Kidney epithelial cell (primary cell): ENCODE results near the gene ENTREP3. TPM values are rescaled to one million over a fixed set of nuclear protein-coding genes. Genes with fewer than 3 reads are reported as not detected.
A peak's percentile ranks its signal among the peaks of the same experiment; 100 is the strongest.
"Not testable (repeated sequence)": the region's sequence is repeated elsewhere in the genome, so short reads cannot be mapped to it uniquely, and the experiment has no call there.

Experiments
- DNase-seq: peaks from one replicate; pipeline ENCODE4 v3.0.0-alpha.2; 2010; ENCODE audit warnings: low read depth
- H3K27me3 ChIP-seq: 2 replicates; pipeline ENCODE4 v1.6.0; 2011; ENCODE audit warnings: low read length; ENCODE audit not compliant: control insufficient read depth, insufficient read depth
- H3K36me3 ChIP-seq: 2 replicates; pipeline ENCODE4 v1.5.1; 2011; ENCODE audit warnings: low read length; ENCODE audit not compliant: control insufficient read depth, insufficient read depth
- H3K4me3 ChIP-seq: 2 replicates; pipeline ENCODE4 v1.5.1; 2011; ENCODE audit warnings: low read depth, mild to moderate bottlenecking, control low read depth, low read length
- total RNA-seq: library from RNA; depleted of rRNA; stranded (reverse); fragments of >200 nt; gene quantifications from 2 replicates; pipeline ENCODE4 v1.2.3, GENCODE V29; 2015
- TF ChIP-seq, protein P1 (sequence below): IDR thresholded peaks from 2 replicates; pipeline ENCODE4 v1.5.1; 2011; ENCODE audit warnings: mild to moderate bottlenecking, moderate library complexity, low read length, control low read depth, inconsistent platforms; ENCODE audit not compliant: insufficient read depth, poor library complexity, severe bottlenecking

ENTREP3 gene
- total RNA-seq, 1 donor from 2014 or later = 13.2 TPM

DNA sequence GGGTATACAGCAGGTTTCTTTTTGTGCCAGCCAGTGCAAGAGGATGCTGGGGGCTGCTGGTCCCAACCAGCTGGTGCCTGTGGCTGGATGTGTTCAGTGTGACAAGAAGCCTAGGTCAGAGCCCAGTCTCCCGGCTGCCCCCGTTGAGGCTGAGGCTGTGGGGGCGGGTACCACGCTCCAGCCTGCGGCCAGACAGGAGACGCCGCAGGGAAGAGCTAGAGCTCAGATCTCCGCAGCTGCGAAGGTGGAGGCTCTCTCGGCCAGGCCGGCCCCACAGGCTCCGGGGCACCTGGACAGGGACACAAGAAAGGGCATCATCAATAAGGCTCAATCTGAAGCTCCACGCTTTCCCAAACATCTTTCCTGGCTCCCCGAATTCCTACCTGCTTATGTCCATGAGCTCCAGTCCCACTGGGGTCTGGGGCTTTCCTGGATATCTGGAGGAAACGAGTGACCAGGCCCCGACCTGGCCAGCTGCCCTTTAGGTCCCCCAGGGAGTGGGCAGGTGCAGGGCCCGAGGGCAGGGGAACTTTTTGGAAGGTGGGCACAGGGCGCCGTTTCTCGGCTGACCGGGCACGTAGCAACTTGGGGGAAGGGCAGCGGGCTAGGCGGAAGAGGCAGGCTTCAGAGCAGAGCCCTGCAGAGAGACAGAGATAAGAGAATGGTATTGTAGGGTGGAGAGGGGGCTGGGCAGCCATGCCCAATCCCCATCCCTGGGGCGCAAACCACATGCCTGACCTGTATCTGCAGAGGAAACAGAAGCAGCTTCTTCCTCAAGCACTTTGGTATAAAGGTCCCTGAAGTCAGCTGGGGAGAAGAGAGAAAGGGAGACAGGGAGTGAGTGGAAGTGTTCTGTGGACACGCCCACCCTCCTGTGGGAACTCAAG, 7.4 kb downstream of the ENTREP3 start:
- Histone ChIP-seq H3K36me3 (no peaks in the 10 kb centered on the region), H3K4me3 (no peak overlapping the region), H3K27me3 (no peaks in the 10 kb centered on the region)
- no peak for DNase-seq
- TF ChIP-seq, protein P1, sequence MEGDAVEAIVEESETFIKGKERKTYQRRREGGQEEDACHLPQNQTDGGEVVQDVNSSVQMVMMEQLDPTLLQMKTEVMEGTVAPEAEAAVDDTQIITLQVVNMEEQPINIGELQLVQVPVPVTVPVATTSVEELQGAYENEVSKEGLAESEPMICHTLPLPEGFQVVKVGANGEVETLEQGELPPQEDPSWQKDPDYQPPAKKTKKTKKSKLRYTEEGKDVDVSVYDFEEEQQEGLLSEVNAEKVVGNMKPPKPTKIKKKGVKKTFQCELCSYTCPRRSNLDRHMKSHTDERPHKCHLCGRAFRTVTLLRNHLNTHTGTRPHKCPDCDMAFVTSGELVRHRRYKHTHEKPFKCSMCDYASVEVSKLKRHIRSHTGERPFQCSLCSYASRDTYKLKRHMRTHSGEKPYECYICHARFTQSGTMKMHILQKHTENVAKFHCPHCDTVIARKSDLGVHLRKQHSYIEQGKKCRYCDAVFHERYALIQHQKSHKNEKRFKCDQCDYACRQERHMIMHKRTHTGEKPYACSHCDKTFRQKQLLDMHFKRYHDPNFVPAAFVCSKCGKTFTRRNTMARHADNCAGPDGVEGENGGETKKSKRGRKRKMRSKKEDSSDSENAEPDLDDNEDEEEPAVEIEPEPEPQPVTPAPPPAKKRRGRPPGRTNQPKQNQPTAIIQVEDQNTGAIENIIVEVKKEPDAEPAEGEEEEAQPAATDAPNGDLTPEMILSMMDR = no peak

DNA sequence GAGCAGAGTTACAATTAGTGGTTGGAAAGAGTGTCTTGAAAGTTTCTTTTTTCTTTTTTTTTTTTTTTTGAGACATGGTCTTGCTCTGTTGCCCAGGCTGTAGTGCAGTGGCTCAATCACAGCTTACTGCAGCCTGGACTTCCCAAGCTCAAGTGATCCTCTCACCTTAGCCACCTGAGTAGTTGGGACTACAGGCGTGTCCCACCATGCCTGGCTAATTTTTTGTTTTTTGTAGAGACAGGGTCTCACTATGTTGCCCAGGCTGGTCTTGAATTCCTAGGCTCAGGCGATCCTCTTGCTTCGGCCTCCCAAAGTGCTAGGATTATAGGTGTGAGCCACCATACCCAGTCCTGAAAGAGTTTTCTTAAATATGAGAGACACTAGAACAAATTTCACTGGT, 8.5 kb downstream of the ENTREP3 start:
- H3K4me3 ChIP-seq, H3K36me3 ChIP-seq, H3K27me3 ChIP-seq, DNase-seq: not testable (repeated sequence)

DNA sequence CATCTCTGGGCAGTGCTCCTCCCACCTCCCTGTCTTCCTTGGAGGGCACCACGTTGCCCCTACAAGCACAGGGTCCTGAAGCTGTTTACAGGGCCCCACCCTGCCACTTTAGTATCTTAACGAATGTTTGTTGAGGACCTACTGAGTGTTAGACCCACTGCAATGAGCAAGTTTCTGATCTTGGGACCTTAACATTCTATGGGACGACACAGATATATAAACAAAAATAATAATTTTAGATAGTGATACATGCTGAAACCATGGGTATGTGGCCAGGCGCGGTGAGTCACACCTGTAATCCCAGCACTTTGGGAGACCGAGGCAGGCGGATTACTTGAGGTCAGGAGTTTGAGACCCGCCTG, 10.1 kb downstream of the ENTREP3 start:
- no peak for DNase-seq
- TF ChIP-seq, protein P1 = no peak
- H3K27me3 ChIP-seq = no peaks in the 10 kb centered on the region
- H3K36me3 ChIP-seq = no peaks in the 10 kb centered on the region
- H3K4me3 ChIP-seq = peak overlapping the region; percentile 56

DNA sequence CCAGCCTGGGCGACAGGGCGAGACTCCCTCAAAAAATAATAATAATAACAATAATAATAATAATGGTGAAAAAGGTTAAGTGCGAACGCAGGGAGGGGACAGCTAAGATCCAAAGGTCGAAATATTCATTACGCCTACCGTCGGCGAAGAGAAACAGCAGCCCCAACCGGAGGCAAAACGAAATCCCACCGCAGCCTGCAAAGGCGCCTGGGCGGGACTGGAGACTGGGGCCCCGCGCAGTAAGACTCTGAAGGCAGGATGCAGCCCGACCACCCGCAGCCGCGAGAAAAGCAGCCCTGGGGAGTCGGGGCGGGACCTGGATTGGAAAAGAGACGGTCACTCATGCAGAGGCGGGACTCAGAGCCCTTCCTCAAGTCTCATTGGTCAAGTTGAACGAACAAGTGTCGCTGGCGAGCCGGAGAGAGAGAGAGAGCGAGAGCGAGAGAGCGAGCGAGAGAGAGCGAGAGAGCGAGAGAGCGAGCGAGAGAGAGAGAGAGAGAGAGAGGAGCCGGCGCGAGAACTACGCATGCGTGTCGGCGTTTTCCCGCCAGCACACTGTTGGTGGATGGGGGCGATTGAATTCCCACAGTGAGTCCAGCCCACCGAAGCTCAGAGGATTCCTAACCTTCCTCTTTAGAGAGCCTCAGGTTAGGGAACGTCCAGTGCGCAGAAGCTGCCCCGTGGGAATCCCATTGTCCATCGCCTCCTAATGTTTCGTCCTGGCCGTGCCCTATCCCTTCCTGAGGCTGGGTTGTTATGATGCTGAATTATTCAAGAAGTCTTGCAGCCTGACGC, 10.7 kb downstream of the ENTREP3 start:
- peak; percentile 97 for DNase-seq
- TF ChIP-seq, protein P1 = no peak
- H3K4me3 ChIP-seq = peak overlapping the region; percentile 56
- no peaks in the 10 kb centered on the region for H3K27me3 ChIP-seq
- H3K36me3 ChIP-seq = no peaks in the 10 kb centered on the region

DNA sequence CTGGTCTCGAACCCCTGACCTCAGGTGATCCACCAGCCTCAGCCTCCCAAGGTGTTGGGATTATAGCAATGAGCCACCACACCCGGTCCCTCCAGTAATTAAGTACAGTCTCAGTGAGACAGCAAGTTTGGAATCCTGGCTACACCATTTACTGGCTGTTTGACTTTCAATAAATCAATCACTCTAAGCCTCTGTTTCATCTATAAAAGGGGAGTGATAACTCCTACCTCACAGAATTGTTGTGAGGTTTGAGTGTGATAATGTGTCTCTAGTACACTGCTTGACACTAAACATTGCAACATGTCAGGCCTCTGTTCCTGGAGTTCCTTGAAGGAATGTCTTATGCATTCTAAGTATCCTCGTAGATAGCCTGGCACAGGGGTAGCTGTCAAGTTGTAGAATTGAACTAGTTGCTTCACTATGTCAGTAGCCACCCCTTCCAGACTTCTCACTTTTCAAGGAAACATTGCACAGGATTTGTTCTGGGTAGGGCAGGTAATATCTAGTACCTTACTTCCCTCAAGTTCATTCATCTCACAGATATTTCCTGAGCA, 12.4 kb downstream of the ENTREP3 start:
- Histone ChIP-seq H3K4me3 (no peak overlapping the region), H3K27me3 (no peaks in the 10 kb centered on the region), H3K36me3 (no peaks in the 10 kb centered on the region)
- TF ChIP-seq, protein P1 = no peak
- no peak for DNase-seq

DNA sequence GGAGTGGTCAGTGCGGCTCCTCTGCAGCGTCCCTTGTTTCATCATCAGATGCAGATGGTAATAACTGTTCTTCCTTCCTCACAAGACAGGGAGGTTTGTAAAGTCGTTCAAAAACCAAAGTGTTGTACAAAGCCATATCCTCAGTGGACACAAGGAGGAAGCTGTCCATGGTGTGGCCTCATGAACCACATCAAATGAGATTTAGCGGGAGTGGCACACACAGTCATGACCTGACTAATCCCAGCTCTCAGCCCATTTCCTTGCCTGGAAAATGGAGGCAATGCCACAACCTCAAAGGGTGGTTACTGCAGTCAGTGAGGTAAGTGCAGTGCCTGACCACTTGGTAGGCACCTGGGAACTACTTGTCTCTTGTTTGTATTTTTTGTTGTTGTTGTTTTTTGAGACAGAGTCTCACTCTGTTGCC, 13.4 kb downstream of the ENTREP3 start:
- no peaks in the 10 kb centered on the region for H3K27me3 ChIP-seq
- H3K4me3 ChIP-seq = no peak overlapping the region
- H3K36me3 ChIP-seq = no peaks in the 10 kb centered on the region
- TF ChIP-seq, protein P1 = no peak
- no peak for DNase-seq
